NT2/D1 (cell line): Measurements from ENCODE around the gene PIK3C3.

Source experiments
- DNase-seq: peaks from one replicate; pipeline ENCODE4 v3.0.0-alpha.2; 2011; ENCODE audit warnings: low read depth, low spot score
- H3K27me3 ChIP-seq: 2 replicates; pipeline ENCODE4 v1.6.0; 2011; ENCODE audit warnings: mild to moderate bottlenecking; ENCODE audit not compliant: insufficient read length, insufficient read depth
- H3K36me3 ChIP-seq: 2 replicates; pipeline ENCODE4 v1.6.1; 2011; ENCODE audit warnings: mild to moderate bottlenecking, low read length, mixed read lengths; ENCODE audit not compliant: insufficient read depth, insufficient read length
- H3K4me1 ChIP-seq: 2 replicates; pipeline ENCODE4 v1.5.1; 2011; ENCODE audit not compliant: insufficient read depth, insufficient read length
- H3K4me3 ChIP-seq: 2 replicates; pipeline ENCODE4 v1.5.1; 2011; ENCODE audit warnings: low read depth; ENCODE audit not compliant: insufficient read length
- H3K9ac ChIP-seq: 2 replicates; pipeline ENCODE4 v1.6.0; 2011; ENCODE audit warnings: low read depth; ENCODE audit not compliant: insufficient read length
- H3K9me3 ChIP-seq: 2 replicates; pipeline ENCODE4 v1.5.1; 2011; ENCODE audit warnings: mild to moderate bottlenecking, low read length; ENCODE audit not compliant: insufficient read depth
- SUZ12 ChIP-seq: IDR thresholded peaks from 2 replicates; pipeline ENCODE4 v1.6.1; 2011; ENCODE audit not compliant: insufficient read length, insufficient read depth; ENCODE audit errors: extremely low read depth
- YY1 ChIP-seq: IDR thresholded peaks from 2 replicates; pipeline ENCODE4 v1.6.1; 2011; ENCODE audit not compliant: insufficient read length, insufficient read depth
- ZNF274 ChIP-seq: IDR thresholded peaks from 2 replicates; pipeline ENCODE4 v1.6.1; 2011; ENCODE audit warnings: mild to moderate bottlenecking, low read depth, low read length

PIK3C3 gene

GRCh38 chr18:41923446-41923845, 31.6 kb upstream of the PIK3C3 start:
- no peak for DNase-seq
- no peaks in the 10 kb centered on the region for H3K4me1 ChIP-seq
- no peak overlapping the region for H3K9ac ChIP-seq
- no peak for TF ChIP-seq SUZ12
- TF ChIP-seq YY1 = no peak
- no peak for TF ChIP-seq ZNF274
- H3K9me3 ChIP-seq = no peaks in the 10 kb centered on the region
- no peaks in the 10 kb centered on the region for H3K27me3 ChIP-seq
- H3K36me3 ChIP-seq = no peaks in the 10 kb centered on the region
- H3K4me3 ChIP-seq = no peak overlapping the region

GRCh38 chr18:41928581-41928980, 26.5 kb upstream of the PIK3C3 start:
- Histone ChIP-seq H3K36me3 (no peaks in the 10 kb centered on the region), H3K9ac (no peak overlapping the region), H3K9me3 (no peaks in the 10 kb centered on the region), H3K4me3 (no peak overlapping the region), H3K4me1 (no peaks in the 10 kb centered on the region), H3K27me3 (no peaks in the 10 kb centered on the region)
- no peak for DNase-seq
- TF ChIP-seq ZNF274 (no peak), YY1 (no peak), SUZ12 (no peak)

GRCh38 chr18:41932899-41933298, 22.1 kb upstream of the PIK3C3 start:
- H3K9ac ChIP-seq = no peak overlapping the region
- no peak for DNase-seq
- no peak for TF ChIP-seq SUZ12
- no peak for TF ChIP-seq ZNF274
- TF ChIP-seq YY1 = no peak
- no peak overlapping the region for H3K4me3 ChIP-seq
- H3K4me1 ChIP-seq = no peaks in the 10 kb centered on the region
- H3K36me3 ChIP-seq = no peaks in the 10 kb centered on the region
- H3K27me3 ChIP-seq = no peaks in the 10 kb centered on the region
- no peaks in the 10 kb centered on the region for H3K9me3 ChIP-seq

GRCh38 chr18:41933778-41934177, 21.3 kb upstream of the PIK3C3 start:
- no peak overlapping the region for H3K4me3 ChIP-seq
- TF ChIP-seq SUZ12 (no peak), ZNF274 (no peak), YY1 (no peak)
- H3K9ac ChIP-seq = no peak overlapping the region
- no peaks in the 10 kb centered on the region for H3K4me1 ChIP-seq
- H3K27me3 ChIP-seq = no peaks in the 10 kb centered on the region
- no peaks in the 10 kb centered on the region for H3K9me3 ChIP-seq
- no peaks in the 10 kb centered on the region for H3K36me3 ChIP-seq
- DNase-seq = no peak

- H3K36me3 ChIP-seq = no peaks in the 10 kb centered on the region
- DNase-seq = no peak
- no peaks in the 10 kb centered on the region for H3K9me3 ChIP-seq
- no peak for TF ChIP-seq ZNF274
- no peak for TF ChIP-seq YY1
- no peak for TF ChIP-seq SUZ12
- H3K4me1 ChIP-seq = no peaks in the 10 kb centered on the region
- H3K27me3 ChIP-seq = no peaks in the 10 kb centered on the region
- H3K4me3 ChIP-seq = no peak overlapping the region
- H3K9ac ChIP-seq = no peak overlapping the region
Observed at GRCh38 chr18:41936471-41937134, 18.4 kb upstream of the PIK3C3 start.

- no peak for DNase-seq
- TF ChIP-seq ZNF274 (no peak), SUZ12 (no peak), YY1 (no peak)
- H3K9ac ChIP-seq = no peak overlapping the region
- no peak overlapping the region for H3K4me3 ChIP-seq
- no peaks in the 10 kb centered on the region for H3K36me3 ChIP-seq
- no peaks in the 10 kb centered on the region for H3K4me1 ChIP-seq
- no peaks in the 10 kb centered on the region for H3K9me3 ChIP-seq
- no peaks in the 10 kb centered on the region for H3K27me3 ChIP-seq
Observed at GRCh38 chr18:41938445-41938844, 16.6 kb upstream of the PIK3C3 start.

- Histone ChIP-seq H3K27me3 (no peaks in the 10 kb centered on the region), H3K4me3 (no peak overlapping the region), H3K36me3 (no peaks in the 10 kb centered on the region), H3K9ac (no peak overlapping the region), H3K9me3 (no peaks in the 10 kb centered on the region), H3K4me1 (no peaks in the 10 kb centered on the region)
- DNase-seq = no peak
- TF ChIP-seq ZNF274 = no peak
- TF ChIP-seq SUZ12 = no peak
- no peak for TF ChIP-seq YY1
Observed at GRCh38 chr18:41939326-41939725, 15.7 kb upstream of the PIK3C3 start.
